GM18526 (cell line): Measurements from ENCODE around the gene TCERG1L.

Experiments used
- POLR2A ChIP-seq: IDR thresholded peaks from 3 replicates; pipeline ENCODE4 v1.6.1; 2011; ENCODE audit not compliant: insufficient read length; ENCODE audit errors: extremely low read depth

The TCERG1L gene

GRCh38 chr10:131089861-131090260 is 221.7 kb downstream of the TCERG1L start:
- TF ChIP-seq POLR2A = no peak

GRCh38 chr10:131089150-131089549 is 222.4 kb downstream of the TCERG1L start:
- no peak for TF ChIP-seq POLR2A

DNA sequence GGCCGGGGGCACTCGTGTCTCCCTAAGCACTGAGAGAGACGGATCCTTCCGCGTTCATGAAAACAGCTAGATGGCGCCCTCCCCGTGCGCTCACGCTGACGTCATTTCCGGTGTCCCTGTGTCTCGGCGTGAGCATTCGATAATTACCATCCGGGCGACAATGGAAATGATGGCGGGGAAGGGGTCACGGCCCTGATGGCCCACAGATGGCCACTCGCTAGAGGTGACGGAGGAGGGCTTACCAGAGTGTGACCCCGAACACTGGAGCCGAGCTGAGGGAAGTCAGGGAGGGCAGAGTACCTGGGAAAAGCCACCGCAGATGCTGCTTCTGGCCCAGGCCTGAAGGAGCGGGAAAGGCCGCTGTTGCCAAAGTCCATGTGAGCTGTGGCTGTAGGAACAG is 222.9 kb downstream of the TCERG1L start:
- TF ChIP-seq POLR2A = no peak

DNA sequence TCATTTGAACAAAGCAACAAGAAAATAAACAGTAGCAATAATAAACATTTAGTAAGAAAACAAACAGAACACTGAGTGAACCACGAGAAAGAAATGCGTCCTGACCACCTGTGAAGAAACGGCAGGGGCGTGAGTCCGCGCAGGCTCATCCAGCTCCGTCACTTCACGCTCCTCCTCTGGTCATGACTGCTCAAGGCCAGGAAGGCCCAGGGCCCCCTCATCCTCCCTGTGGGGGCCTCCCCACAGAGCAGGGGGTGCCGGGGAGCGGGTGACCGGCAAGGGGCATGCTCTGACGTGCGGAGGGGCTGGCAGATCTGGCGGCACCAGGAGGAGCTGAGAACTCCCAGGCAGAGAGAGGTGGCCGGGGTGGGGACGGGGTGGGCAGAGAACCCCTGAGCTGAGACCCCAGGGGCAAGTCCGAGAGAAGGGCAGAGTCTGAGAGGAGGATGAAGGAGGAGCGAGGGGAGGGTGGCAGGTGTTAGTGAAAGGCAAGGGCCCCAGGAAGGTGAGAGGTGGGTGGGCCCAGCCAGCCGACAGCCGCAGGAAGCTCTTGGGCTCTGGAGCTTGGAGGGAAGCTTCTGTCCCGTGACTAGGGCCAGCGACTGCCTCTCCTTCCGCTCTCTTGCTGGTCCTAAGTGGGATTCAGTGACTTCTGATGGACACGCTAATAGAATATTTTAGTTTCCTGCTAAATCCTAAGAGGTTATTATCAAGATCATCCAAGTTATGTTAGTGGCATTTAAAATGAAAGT is 223.9 kb downstream of the TCERG1L start:
- TF ChIP-seq POLR2A = no peak

DNA sequence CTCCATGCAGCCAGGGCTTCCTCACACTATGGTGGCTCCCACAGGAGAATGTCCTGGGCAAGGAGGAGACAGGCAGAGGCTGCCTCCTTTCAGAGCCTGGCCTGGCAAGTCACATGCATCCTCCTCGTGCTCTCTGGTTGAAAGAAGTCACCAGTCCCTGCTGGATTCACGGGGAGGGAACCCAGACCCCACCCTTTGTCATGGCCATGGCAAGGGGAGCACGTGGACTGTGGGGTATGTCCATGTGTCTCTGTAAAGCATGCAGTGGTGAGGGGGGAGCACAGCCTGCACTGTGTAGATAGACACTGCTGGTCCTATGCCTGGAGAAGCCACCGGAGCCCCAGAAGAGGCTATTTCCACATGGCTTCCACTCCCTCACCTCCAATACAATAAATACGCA is 225.0 kb downstream of the TCERG1L start:
- TF ChIP-seq POLR2A = no peak

DNA sequence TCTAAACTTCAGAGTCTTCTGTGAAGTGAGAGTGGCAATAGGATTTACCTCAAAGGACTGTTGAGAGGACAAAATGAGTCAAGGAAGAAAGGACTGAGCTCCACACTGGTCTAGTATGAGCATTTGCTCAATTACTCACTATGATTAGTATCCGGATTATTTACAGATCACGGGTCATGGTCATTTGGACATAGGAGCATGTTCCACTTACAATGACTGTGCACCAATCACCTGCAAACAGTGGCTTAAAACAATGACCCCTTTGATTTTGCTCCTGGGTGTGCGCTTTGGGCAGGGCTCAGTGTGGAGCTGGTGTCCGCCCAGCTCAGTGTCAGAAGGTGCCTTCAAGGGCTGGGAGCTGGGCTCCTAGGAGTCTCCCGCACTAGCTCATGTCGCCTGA is 225.4 kb downstream of the TCERG1L start:
- no peak for TF ChIP-seq POLR2A

DNA sequence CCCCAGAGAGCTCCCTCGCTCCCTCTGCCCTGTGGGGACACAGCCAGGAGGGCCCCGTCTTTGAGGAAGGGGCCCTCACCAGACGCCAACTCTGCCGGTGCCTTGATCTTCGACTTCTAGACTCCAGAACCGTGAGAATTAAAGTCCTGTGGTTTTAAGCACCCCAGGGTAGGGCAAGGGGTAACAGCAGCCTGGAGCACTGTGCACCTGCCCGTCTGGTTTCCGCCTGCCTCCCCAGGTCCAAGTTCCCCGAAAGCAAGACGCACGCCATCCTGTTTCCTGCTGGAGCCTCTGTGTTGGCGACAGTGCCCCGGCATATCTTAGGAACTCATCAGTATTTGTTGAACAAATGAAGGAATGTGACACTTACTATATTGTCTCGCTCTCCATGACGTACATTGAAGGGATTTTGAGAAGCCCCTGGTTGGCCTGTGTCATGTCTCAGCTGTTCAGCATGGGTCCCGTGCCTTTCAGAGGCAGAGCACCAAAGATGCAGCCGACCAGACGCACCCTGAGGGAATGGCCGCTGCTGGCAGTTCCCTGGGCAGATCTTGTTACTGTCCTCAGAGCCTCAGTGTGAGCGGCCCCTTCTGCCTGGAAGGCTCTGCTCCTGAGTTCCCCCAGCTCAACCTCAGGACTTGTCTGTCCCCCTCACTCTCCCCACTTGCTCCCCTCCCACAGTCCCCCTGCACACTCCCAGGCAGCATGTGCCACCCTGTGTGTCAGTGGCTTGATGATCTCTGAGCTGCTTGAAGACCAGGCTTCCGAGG is 226.2 kb downstream of the TCERG1L start:
- TF ChIP-seq POLR2A = no peak

GRCh38 chr10:131084791-131085090 is 226.8 kb downstream of the TCERG1L start:
- TF ChIP-seq POLR2A = no peak

DNA sequence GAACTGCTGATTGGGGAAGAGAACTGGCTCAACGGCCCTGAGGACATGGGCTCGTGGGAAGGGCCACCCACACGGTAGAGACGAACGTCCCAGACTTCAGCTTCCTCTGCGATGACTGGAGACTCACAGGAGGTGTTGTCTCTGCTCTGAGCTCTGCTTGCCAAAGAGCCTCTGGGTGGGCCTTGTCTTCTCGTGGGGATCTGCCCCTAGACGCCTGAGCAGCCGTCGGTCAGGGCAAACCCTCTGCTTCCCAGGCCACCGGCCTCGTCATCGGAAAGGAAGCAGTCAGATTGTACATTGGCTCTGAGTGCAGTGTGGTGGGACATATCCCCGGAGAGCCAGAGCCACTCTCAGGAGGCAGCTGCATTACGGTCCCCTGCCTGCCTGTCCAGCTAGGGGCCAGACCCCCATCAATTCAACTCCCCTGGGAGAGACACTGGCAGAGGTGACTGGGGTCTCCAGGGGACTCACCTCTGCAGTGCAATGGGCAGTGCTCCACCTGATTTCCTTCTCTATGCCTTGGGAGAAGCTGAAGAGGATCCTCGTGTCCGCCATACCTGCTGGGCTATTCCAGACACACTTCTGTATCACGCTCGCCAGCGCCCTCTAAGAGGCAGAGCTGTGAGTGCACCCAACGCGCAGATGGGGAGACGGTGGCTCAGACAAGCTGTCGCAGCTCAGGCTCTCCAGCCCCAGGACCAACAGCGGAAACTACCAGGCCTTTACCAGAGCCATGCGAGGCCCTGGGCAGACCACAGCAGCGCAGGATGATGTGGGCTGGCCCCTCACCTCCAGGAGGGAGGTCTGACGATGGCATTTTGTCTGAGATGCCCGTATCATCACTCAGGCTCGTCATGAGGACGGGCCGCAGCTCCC is 227.4 kb downstream of the TCERG1L start:
- TF ChIP-seq POLR2A = no peak

DNA sequence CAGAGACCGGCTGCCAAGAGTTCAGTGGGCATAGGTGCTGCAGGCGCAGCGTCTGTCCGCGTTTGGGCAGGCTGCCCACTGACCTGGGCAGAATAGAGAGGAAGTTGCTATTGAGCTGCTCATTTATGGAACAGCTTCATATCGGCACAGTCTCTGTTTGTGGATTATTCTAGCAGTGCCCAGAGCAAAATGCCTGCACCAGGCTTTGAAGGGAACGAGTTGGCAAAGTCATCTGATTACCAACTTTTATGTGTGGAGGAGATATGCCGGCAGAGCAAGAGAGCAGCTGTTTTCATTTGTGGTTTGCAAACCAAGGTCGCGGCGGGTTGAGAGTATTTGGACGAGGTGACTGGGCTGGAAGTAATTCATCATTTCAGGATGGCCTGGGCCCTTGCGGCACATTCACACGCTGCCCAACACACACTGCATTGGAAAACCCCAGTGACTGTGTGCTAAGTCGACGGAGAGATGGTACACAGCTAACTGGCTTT is 228.5 kb downstream of the TCERG1L start:
- no peak for TF ChIP-seq POLR2A

- TF ChIP-seq POLR2A = no peak
Measured at GRCh38 chr10:131082201-131082850, 229.2 kb downstream of the TCERG1L start.

DNA sequence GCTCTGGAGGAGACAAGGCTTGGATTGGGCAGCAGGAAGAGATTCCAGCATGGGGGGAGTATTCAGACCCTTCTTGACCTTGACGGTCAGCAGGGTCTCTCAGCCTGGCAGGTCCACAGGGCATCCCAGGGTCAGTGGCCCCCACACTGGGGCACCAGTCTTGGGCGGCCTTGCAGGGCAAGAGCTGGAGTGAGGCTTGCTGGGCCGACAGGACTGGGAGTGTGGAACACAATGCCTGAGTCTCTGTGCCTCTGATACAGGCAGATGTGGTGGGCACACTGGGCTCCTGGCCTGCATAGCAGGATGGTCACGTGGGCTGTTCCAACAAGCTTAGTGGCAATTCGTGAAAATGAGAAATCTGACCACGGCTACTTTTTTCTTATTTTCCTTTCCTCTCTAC is 229.7 kb downstream of the TCERG1L start:
- TF ChIP-seq POLR2A = no peak

DNA sequence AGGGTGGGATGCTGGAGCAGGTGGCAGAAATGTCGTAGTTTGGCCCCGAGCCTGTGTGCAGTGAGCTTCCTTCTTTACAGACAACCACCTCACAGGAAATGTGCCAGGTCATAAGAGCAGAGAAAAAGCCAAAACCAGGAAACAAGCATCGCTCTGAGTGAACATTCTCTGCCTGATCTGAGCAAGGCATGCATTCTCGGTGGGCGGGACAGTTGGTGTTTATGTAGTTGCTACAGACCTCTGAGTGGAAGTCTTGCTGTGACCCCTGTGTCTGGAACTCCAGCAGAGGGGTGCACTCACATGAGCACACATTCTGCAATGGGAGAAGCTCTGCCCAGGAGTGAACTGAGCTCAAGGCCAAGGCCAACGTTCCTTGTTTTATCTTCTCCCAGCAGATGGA is 230.1 kb downstream of the TCERG1L start:
- TF ChIP-seq POLR2A = no peak

GRCh38 chr10:131080571-131080970 is 230.9 kb downstream of the TCERG1L start:
- TF ChIP-seq POLR2A = no peak

DNA sequence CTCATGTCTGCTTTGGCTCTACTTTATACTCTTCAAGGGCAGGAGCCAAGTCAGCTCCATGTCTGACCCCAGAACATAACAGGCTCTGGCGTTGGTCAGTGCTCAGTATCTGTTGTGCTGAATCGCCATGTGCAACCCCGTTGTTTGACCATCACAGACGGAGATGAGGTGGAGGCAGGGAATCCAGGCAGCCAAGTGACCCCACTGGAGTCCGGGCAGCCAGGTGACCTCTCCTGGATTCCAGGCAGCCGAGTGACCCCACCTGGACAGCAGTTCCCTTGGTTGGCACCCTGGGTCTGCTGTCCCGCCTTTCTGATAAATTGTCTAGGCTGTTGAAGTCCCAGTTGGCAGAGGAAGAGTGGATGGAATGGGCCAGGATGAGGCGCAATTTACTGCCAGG is 232.2 kb downstream of the TCERG1L start:
- TF ChIP-seq POLR2A = no peak
